HAP-1 (cell line): ENCODE measurements around the gene SLC9A3.

Experiments used
- DNase-seq, 2 experiments: peaks; one replicate each; pipeline ENCODE4 v3.0.0-alpha.2; 2016 to 2020; ENCODE audit warnings: low spot score in 2 of 2
- H3K27me3 ChIP-seq: fragments of 250-450 bp; sonication (Bioruptor Pico); 2 replicates; pipeline ENCODE4 v1.5.1; 2020; ENCODE audit warnings: low read depth, mild to moderate bottlenecking, moderate library complexity
- H3K36me3 ChIP-seq: fragments of 250-450 bp; sonication (Bioruptor Pico); replicated peaks from 2 replicates; pipeline ENCODE4 v1.5.1; 2020; ENCODE audit warnings: mild to moderate bottlenecking
- H3K4me1 ChIP-seq: fragments of 250-450 bp; sonication (Bioruptor Pico); 2 replicates; pipeline ENCODE4 v1.5.1; 2020; ENCODE audit warnings: mild to moderate bottlenecking
- H3K4me3 ChIP-seq: fragments of 250-450 bp; sonication (Bioruptor Pico); 2 replicates; pipeline ENCODE4 v1.5.1; 2020; ENCODE audit warnings: mild to moderate bottlenecking, moderate library complexity
- H3K9me3 ChIP-seq: fragments of 250-450 bp; sonication (Bioruptor Pico); 2 replicates; pipeline ENCODE4 v1.5.1; 2020; ENCODE audit warnings: mild to moderate bottlenecking, moderate library complexity
- in situ Hi-C: fragments of 300-500 bp; cut with MboI; formaldehyde crosslinking; loops from 3 replicates; pipeline ENCODE4 v1.14.3; 2020; ENCODE audit warnings: low sequenced_read_pairs, inconsistent platforms, mixed read lengths

Gene SLC9A3

GRCh38 chr5:434443-435146 is 89.7 kb downstream of the SLC9A3 start:
- no peaks in the 10 kb centered on the region for H3K4me1 ChIP-seq
- H3K9me3 ChIP-seq = no peaks in the 10 kb centered on the region
- H3K36me3 ChIP-seq = no peaks in the 10 kb centered on the region; the same call in 1 of the 2 replicates
- H3K4me3 ChIP-seq = no peak overlapping the region
- DNase-seq = no peak
- in situ Hi-C loops = loop anchor here (5.0 kb wide), 1 partner anchor 122 kb away; no protein-coding TSS in a partner anchor
- no peaks in the 10 kb centered on the region for H3K27me3 ChIP-seq

DNA sequence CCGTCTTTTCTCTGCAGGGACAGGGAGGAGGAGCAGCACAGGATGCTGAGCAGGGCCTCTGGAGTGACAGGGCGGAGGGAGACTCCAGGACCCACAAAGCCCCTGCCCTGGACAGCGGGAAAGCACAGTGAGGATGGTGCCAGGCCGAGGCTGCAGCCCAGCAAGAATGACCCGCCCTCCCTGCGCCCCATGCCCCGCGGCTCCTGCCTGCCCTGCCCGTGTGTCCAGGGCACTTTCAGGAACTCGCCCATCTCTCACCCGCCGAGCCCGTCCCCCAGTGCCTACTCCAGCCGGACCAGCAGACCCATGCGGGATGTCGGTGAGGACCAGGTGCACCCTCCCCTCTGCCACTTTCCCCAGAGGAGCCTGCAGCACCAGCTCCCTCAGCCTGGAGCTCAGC is 90.4 kb downstream of the SLC9A3 start:
- DNase-seq = no peak
- H3K36me3 ChIP-seq = no peaks in the 10 kb centered on the region; the same call in 1 of the 2 replicates
- no peaks in the 10 kb centered on the region for H3K9me3 ChIP-seq
- no peaks in the 10 kb centered on the region for H3K4me1 ChIP-seq
- in situ Hi-C loops = no loop called here
- no peak overlapping the region for H3K4me3 ChIP-seq
- H3K27me3 ChIP-seq = no peaks in the 10 kb centered on the region

DNA sequence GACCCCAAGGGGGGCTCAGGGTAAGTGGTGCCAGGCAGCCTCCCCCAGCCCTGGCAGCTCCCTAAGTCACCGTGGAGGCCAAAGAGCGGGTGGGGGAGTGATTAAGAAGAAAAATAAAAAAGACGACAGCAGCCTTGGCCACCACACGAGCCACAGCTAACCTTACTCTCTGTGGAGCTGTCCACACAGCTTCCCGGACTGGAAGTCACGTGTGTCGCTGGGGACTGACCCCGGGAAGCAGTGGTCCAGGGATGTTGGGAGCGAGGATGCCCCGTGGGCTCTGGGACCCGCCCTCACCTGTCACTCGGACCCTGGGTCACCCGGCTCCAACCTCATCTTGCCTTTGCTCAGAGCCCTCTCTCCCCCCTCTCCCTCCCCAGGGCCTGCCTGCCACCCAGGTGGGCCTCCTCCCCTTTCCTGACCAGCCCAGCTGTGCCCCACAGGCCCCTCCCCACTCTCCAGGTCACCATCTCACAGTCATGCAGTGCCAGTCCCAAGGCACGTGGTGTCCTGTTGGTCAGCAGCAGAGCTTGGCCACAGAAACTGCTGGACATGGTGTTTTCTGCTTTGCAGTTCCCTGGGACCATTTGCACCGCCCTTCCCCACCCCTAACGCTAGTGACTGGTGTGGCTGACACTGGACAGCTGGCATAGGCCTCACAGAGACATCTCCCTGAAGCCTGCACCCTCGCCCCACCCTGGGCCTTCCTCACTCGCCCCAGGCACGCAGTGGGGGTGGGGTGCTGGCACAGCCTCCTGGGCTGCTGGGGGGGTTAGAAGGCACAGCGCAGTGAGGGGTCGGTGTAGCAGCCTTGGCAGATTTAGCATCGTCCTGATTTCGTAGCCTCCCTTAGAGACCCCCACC is 91.1 kb downstream of the SLC9A3 start:
- H3K36me3 ChIP-seq = no peaks in the 10 kb centered on the region; the same call in 1 of the 2 replicates
- H3K4me1 ChIP-seq = no peaks in the 10 kb centered on the region
- DNase-seq = no peak
- in situ Hi-C loops = no loop called here
- H3K9me3 ChIP-seq = no peaks in the 10 kb centered on the region
- no peaks in the 10 kb centered on the region for H3K27me3 ChIP-seq
- no peak overlapping the region for H3K4me3 ChIP-seq

DNA sequence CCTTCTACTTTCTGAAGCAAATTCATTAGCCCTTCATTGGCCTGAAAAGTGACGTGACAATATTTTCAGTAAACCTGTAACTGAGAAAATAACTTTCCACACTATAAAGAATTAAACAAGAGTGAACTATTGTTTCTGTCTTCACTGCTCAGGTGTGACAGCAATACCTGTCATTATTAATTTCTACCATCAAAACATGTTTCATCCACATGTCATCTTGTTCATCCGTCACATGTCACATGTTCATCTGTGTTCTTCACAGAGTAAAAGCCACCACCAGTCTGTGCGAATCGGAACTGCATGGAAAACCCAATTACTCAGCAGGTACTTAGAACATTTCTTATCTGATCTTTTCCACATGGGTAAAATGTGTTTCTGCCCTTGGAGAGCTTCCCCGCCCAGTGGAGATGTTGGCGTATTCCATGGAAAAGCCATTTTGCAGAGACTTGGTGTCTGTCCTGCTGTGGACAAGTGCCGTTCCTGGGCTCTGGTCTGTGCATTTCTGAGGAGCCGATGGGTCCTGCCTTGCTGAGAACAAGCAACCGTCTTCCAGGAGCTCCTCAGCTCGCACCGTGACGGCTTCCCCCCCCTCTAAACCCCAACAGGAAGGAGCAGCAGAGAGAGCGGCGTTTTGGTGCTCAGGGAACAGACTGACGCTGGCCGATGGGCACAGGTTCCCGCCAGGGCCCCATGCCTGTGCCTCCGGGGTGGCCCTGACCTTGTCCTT is 91.9 kb downstream of the SLC9A3 start:
- Histone ChIP-seq H3K4me1 (no peaks in the 10 kb centered on the region), H3K27me3 (no peaks in the 10 kb centered on the region), H3K9me3 (no peaks in the 10 kb centered on the region), H3K36me3 (no peaks in the 10 kb centered on the region; the same call in 1 of the 2 replicates), H3K4me3 (no peak overlapping the region)
- in situ Hi-C loops = no loop called here
- no peak for DNase-seq

- in situ Hi-C loops = no loop called here
- Histone ChIP-seq H3K27me3 (no peaks in the 10 kb centered on the region), H3K9me3 (no peaks in the 10 kb centered on the region), H3K4me3 (no peak overlapping the region), H3K4me1 (no peaks in the 10 kb centered on the region), H3K36me3 (no peaks in the 10 kb centered on the region; the same call in 1 of the 2 replicates)
- no peak for DNase-seq
Observed at GRCh38 chr5:431711-432050, 92.6 kb downstream of the SLC9A3 start.

DNA sequence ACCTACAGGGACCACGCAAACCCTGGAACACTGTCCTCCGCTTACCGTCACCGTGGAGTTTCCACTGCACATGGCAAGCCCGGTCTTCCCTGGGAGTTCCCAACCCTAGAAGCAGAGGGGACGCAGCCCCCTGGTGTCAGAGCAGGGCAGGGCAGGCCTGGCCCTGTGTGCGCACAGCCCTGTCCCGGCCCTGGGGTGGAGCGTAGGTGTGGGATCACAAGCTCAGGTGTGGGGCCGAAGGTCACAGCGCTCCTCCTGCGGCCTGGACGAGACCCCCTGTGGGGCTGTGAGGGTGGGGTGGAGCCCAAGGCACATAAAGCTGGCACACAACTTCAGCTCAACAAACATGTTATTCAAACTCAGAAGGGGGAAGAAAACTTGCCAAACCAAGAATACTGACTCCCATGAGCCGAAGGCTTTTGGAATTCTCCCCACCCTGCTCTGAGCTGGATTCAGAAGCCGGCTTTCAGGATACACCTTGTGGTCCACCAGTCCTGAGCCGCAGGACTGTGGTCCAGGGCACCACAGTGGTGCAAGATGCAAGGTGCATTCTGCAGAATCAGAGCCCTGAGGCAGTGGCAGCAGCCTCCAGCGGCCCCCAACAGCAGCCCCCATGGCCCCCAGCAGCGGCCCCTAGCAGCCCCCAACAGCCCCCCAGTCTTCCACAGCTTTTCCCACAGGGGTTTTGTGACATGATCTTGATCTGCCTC is 93.1 kb downstream of the SLC9A3 start:
- in situ Hi-C loops = no loop called here
- H3K9me3 ChIP-seq = no peaks in the 10 kb centered on the region
- H3K4me3 ChIP-seq = no peak overlapping the region
- H3K4me1 ChIP-seq = no peaks in the 10 kb centered on the region
- no peaks in the 10 kb centered on the region for H3K27me3 ChIP-seq
- DNase-seq = peak in 1 of 2 experiments; percentile 73
- no peaks in the 10 kb centered on the region; the same call in 1 of the 2 replicates for H3K36me3 ChIP-seq

- Histone ChIP-seq H3K27me3 (no peaks in the 10 kb centered on the region), H3K4me1 (no peaks in the 10 kb centered on the region), H3K9me3 (no peaks in the 10 kb centered on the region), H3K36me3 (no peaks in the 10 kb centered on the region; the same call in 1 of the 2 replicates), H3K4me3 (no peak overlapping the region)
- in situ Hi-C loops = no loop called here
- no peak for DNase-seq
Observed at GRCh38 chr5:430214-430925, 93.9 kb downstream of the SLC9A3 start.

GRCh38 chr5:429453-430188 is 94.6 kb downstream of the SLC9A3 start:
- Histone ChIP-seq H3K36me3 (no peaks in the 10 kb centered on the region; the same call in 1 of the 2 replicates), H3K27me3 (no peaks in the 10 kb centered on the region), H3K9me3 (no peaks in the 10 kb centered on the region), H3K4me1 (no peaks in the 10 kb centered on the region), H3K4me3 (no peak overlapping the region)
- no peak for DNase-seq
- in situ Hi-C loops = no loop called here

GRCh38 chr5:428754-429452 is 95.3 kb downstream of the SLC9A3 start:
- no peak overlapping the region for H3K4me3 ChIP-seq
- no peaks in the 10 kb centered on the region for H3K9me3 ChIP-seq
- no peaks in the 10 kb centered on the region for H3K4me1 ChIP-seq
- in situ Hi-C loops = no loop called here
- no peak for DNase-seq
- no peaks in the 10 kb centered on the region; the same call in 1 of the 2 replicates for H3K36me3 ChIP-seq
- no peaks in the 10 kb centered on the region for H3K27me3 ChIP-seq

DNA sequence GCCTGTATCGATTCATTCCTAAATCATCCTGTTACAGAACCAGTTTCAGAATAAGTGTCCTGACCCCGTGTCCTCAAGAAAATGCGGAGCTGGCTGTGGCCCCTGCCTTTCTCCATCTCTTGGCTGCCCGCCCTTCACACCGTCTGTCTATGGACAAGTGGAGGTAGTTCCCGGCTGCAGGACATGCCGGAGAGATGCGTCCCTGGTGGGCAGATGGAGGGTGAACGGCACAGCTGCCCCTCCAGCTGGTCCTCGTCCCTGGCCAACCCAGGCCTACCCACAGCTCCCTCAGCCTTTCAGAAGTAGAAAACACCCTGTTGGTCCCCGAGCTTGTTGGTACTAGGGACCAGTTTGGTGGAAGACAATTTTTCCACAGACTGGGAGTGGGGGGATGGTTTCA is 96.0 kb downstream of the SLC9A3 start:
- DNase-seq = no peak
- no peaks in the 10 kb centered on the region for H3K9me3 ChIP-seq
- H3K4me3 ChIP-seq = no peak overlapping the region
- no peaks in the 10 kb centered on the region; the same call in 1 of the 2 replicates for H3K36me3 ChIP-seq
- no peaks in the 10 kb centered on the region for H3K27me3 ChIP-seq
- in situ Hi-C loops = no loop called here
- no peaks in the 10 kb centered on the region for H3K4me1 ChIP-seq

GRCh38 chr5:427415-428087 is 96.7 kb downstream of the SLC9A3 start:
- H3K4me3 ChIP-seq = no peak overlapping the region
- H3K4me1 ChIP-seq = no peaks in the 10 kb centered on the region
- no peaks in the 10 kb centered on the region; the same call in 1 of the 2 replicates for H3K36me3 ChIP-seq
- in situ Hi-C loops = no loop called here
- no peaks in the 10 kb centered on the region for H3K27me3 ChIP-seq
- H3K9me3 ChIP-seq = no peaks in the 10 kb centered on the region
- DNase-seq = no peak
